ENCODE results near the gene CFAP57.

DNA sequence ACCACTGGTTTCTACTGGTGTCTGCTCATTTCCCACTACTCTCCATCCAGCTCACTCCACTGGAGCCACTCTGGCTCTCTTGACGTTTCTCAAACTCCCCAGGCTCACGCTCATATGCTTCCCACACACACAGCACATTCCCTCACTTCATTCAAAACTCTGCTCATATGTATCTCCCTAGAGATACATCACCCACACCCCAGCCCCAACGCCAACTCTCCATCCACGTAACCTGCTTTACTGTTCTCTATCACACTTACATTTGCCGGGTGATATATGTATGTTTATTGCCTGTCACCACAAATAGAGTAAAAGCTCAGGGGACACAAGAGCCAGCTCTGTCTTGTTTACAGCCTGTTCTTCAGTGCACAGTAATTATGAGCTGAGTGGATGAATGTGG is 22.2 kb upstream of the CFAP57 start:
- TF ChIP-seq EP300 (IDR thresholded peaks at IDR 0.05) (no peak), POLR2AphosphoS5 (IDR thresholded peaks at IDR 0.05) (no peak)
- TF ChIP-seq, protein P1, sequence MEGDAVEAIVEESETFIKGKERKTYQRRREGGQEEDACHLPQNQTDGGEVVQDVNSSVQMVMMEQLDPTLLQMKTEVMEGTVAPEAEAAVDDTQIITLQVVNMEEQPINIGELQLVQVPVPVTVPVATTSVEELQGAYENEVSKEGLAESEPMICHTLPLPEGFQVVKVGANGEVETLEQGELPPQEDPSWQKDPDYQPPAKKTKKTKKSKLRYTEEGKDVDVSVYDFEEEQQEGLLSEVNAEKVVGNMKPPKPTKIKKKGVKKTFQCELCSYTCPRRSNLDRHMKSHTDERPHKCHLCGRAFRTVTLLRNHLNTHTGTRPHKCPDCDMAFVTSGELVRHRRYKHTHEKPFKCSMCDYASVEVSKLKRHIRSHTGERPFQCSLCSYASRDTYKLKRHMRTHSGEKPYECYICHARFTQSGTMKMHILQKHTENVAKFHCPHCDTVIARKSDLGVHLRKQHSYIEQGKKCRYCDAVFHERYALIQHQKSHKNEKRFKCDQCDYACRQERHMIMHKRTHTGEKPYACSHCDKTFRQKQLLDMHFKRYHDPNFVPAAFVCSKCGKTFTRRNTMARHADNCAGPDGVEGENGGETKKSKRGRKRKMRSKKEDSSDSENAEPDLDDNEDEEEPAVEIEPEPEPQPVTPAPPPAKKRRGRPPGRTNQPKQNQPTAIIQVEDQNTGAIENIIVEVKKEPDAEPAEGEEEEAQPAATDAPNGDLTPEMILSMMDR (IDR thresholded peaks at IDR 0.05) = no peak

All from suprapubic skin (tissue), 4 donors.